Loucy (cell line): Measurements from ENCODE around the gene PAX5.

Experiments used
- EZH2phosphoT487 ChIP-seq: fragments of 200-600 bp; IDR thresholded peaks from 2 replicates; pipeline ENCODE4 v1.6.1; 2018; ENCODE audit warnings: antibody characterized with exemption, mild to moderate bottlenecking, moderate library complexity, borderline replicate concordance
- TF ChIP-seq, protein P1 (sequence below): fragments of 200-600 bp; sonication (generic); conservative IDR thresholded peaks from 2 replicates; pipeline ENCODE4 v1.5.1; 2014; ENCODE audit warnings: mild to moderate bottlenecking, antibody characterized with exemption, low read length

GRCh38 chr9:36888551-36888950 is 145.5 kb downstream of the PAX5 start:
- TF ChIP-seq, protein P1, sequence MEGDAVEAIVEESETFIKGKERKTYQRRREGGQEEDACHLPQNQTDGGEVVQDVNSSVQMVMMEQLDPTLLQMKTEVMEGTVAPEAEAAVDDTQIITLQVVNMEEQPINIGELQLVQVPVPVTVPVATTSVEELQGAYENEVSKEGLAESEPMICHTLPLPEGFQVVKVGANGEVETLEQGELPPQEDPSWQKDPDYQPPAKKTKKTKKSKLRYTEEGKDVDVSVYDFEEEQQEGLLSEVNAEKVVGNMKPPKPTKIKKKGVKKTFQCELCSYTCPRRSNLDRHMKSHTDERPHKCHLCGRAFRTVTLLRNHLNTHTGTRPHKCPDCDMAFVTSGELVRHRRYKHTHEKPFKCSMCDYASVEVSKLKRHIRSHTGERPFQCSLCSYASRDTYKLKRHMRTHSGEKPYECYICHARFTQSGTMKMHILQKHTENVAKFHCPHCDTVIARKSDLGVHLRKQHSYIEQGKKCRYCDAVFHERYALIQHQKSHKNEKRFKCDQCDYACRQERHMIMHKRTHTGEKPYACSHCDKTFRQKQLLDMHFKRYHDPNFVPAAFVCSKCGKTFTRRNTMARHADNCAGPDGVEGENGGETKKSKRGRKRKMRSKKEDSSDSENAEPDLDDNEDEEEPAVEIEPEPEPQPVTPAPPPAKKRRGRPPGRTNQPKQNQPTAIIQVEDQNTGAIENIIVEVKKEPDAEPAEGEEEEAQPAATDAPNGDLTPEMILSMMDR, result no peak
- no peak for TF ChIP-seq EZH2phosphoT487
